Transverse colon (tissue), 4 donors: ENCODE data around the gene PTPN11. TPM values are rescaled to one million over a fixed set of nuclear protein-coding genes. Genes with fewer than 3 reads are reported as not detected.
"Not testable (repeated sequence)": the region's sequence is repeated elsewhere in the genome, so short reads cannot be mapped to it uniquely, and the experiment has no call there.

Experiments
- DNase-seq: peaks from one replicate; pipeline ENCODE4 v3.0.0-alpha.2; 2019
- H3K27ac ChIP-seq, 4 donors: fragments of 200-600 bp; sonication (generic); 2 replicates each; pipeline ENCODE4 v1.5.1; 2016 to 2018; ENCODE audit warnings: inconsistent platforms in 4 of 4
- H3K27me3 ChIP-seq: fragments of 200-600 bp; sonication (generic); 2 replicates; pipeline ENCODE4 v1.5.1; 2017; ENCODE audit warnings: inconsistent platforms
- H3K36me3 ChIP-seq, 4 donors: fragments of 200-600 bp; sonication (generic); 2 replicates each; pipeline ENCODE4 v1.5.1; 2017 to 2019; ENCODE audit warnings: inconsistent platforms in 4 of 4
- H3K4me1 ChIP-seq, 4 donors: fragments of 200-600 bp; sonication (generic); 2 replicates each; pipeline ENCODE4 v1.5.1; 2017 to 2020; ENCODE audit warnings: inconsistent platforms in 4 of 4
- H3K4me3 ChIP-seq, 4 donors: fragments of 200-600 bp; sonication (generic); 1 replicate in 1 of 4; 2 replicates in 3 of 4; pipeline versions ENCODE4 v1.5.1 to v1.6.1; 2017 to 2019; ENCODE audit warnings: inconsistent platforms in 4 of 4
- H3K9me3 ChIP-seq, 2 donors: fragments of 200-600 bp; sonication (generic); 2 replicates each; pipeline ENCODE4 v1.5.1; 2017 to 2019; ENCODE audit warnings: inconsistent platforms in 2 of 2
- CTCF ChIP-seq, 5 experiments: fragments of 200-600 bp in 3 of 5; fragments of 450-650 bp in 2 of 5; sonication (generic) in 3 of 5; IDR thresholded peaks; 1 replicate in 2 of 5; 2 replicates in 3 of 5; pipeline ENCODE4 v1.5.1; 2016 to 2017; ENCODE audit warnings: antibody characterized with exemption in 5 of 5, inconsistent platforms in 3 of 5, mild to moderate bottlenecking in 2 of 5, moderate library complexity in 1 of 5
- EP300 ChIP-seq: sonication (generic); formaldehyde crosslinking; IDR thresholded peaks from one replicate; pipeline ENCODE4 v1.6.1; 2017; ENCODE audit warnings: antibody characterized with exemption, low read depth
- POLR2A ChIP-seq: fragments of 450-650 bp; IDR thresholded peaks from one replicate; pipeline ENCODE4 v1.6.1; 2016; ENCODE audit warnings: antibody characterized with exemption, mild to moderate bottlenecking, moderate library complexity
- POLR2AphosphoS5 ChIP-seq, 3 donors: sonication (generic); formaldehyde crosslinking; IDR thresholded peaks; one replicate each; pipeline ENCODE4 v1.6.1; 2016; ENCODE audit warnings: antibody characterized with exemption in 3 of 3
- WGBS, 2 donors: methylation state at CpG; one replicate each; pipeline ENCODE4 v1.1.5; 2018; ENCODE audit warnings: low coverage in 1 of 2; 5-methylcytosine and 5-hydroxymethylcytosine counted together
- in situ Hi-C, 4 donors: fragments of 200-750 bp; cut with MboI; loops; one replicate each; pipeline versions ENCODE4 v1.15.0 to v1.15.1; 2017; ENCODE audit warnings: low sequenced_read_pairs in 3 of 4, low pct_ligation_motif_present in 1 of 4, low pct_unique_long_range_greater_than_20kb in 1 of 4
- intact Hi-C: fragments of 100-400 bp; cut with DNase I; formaldehyde crosslinking; loops from one replicate; pipeline ENCODE4 v1.15.1; 2023; ENCODE audit warnings: low total_unique reads
- total RNA-seq, 4 donors: library from RNA; depleted of rRNA; stranded (reverse); fragments of >200 nt; gene quantifications; one replicate each; pipeline ENCODE4 v1.1.0, GENCODE V29; 2016

PTPN11 gene
- total RNA-seq, 4 donors from 2014 or later = 46.4 to 56.7 (median 50.3) TPM

- TF ChIP-seq CTCF (IDR thresholded peaks at IDR 0.05) (no peak), EP300 (no peak), POLR2AphosphoS5 (IDR thresholded peaks at IDR 0.05) (peak; percentile 83 to 91 (median 86)), POLR2A (peak; percentile 89)
- in situ Hi-C loops = loop anchor here in 2 of 4 donors (10.0 to 25.0 kb wide), 2 partner anchors 117 to 445 kb away; no protein-coding TSS in a partner anchor
- no peaks in the 10 kb centered on the region for H3K27me3 ChIP-seq
- WGBS, 2 donors = 1% methylated on average over 74 of the region's 106 CpGs; no CpG with 5 or more reads in 1 of the 2 donors
- H3K9me3 ChIP-seq = no peaks in the 10 kb centered on the region
- H3K4me1 ChIP-seq = peaks cover 10 to 27% (median 22%) of the 10 kb centered on the region in 4 donors
- DNase-seq = peak; percentile 96
- H3K4me3 ChIP-seq = peak within 1 kb of the TSS; percentile 86 to 100 (median 95)
- H3K27ac ChIP-seq = peak within 1 kb of the TSS; percentile 90 to 97 (median 94)
- H3K36me3 ChIP-seq = no peaks in the 10 kb centered on the region
- intact Hi-C loops = no loop called here
These were observed 36.6 kb upstream of the PTPN11 start, which contains the start of gene HECTD4 for GRCh38 chr12:112381883-112382796. Gene HECTD4 (minus strand): TSS chr12:112382431. CDS start chr12:112382128, 303 bp downstream.

- H3K36me3 ChIP-seq = no peaks in the 10 kb centered on the region
- peak overlapping the region in 3 of 4 donors; percentile 90 to 100 (median 100) for H3K4me3 ChIP-seq
- in situ Hi-C loops = loop anchor here in 2 of 4 donors (10.0 to 25.0 kb wide), 2 partner anchors 118 to 446 kb away; no protein-coding TSS in a partner anchor
- H3K4me1 ChIP-seq = peaks cover 10 to 32% (median 22%) of the 10 kb centered on the region in 4 donors
- H3K9me3 ChIP-seq = no peaks in the 10 kb centered on the region
- intact Hi-C loops = no loop called here
- no peak for DNase-seq
- H3K27ac ChIP-seq = peak overlapping the region; percentile 90 to 97 (median 94)
- 78 to 87% methylated on average over 5 to 11 of the region's 11 CpGs for WGBS, 2 donors
- TF ChIP-seq CTCF (IDR thresholded peaks at IDR 0.05) (no peak), POLR2A (no peak), EP300 (no peak), POLR2AphosphoS5 (IDR thresholded peaks at IDR 0.05) (no peak)
- H3K27me3 ChIP-seq = no peaks in the 10 kb centered on the region
These were observed 35.9 kb upstream of the PTPN11 start for GRCh38 chr12:112382866-112383265.

- TF ChIP-seq POLR2AphosphoS5 (IDR thresholded peaks at IDR 0.05) = no peak
- TF ChIP-seq EP300 = no peak
- no peak for TF ChIP-seq POLR2A
- TF ChIP-seq CTCF (IDR thresholded peaks at IDR 0.05) = no peak
- Histone ChIP-seq H3K4me1 (peaks cover 0 to 10% (median 0%) of the 10 kb centered on the region in 4 donors), H3K4me3 (no peak overlapping the region), H3K9me3 (no peaks in the 10 kb centered on the region), H3K36me3 (no peaks in the 10 kb centered on the region), H3K27ac (no peak overlapping the region), H3K27me3 (no peaks in the 10 kb centered on the region)
- no peak for DNase-seq
- intact Hi-C loops = no loop called here
- in situ Hi-C loops = loop anchor here in 2 of 4 donors (5.0 to 25.0 kb wide), 3 partner anchors 122 to 449 kb away; no protein-coding TSS in a partner anchor
- 76 to 83% methylated on average over 3 of the region's 3 CpGs for WGBS, 2 donors
These were observed 32.0 kb upstream of the PTPN11 start for GRCh38 chr12:112386726-112387125.

GRCh38 chr12:112389228-112389627 lies 29.5 kb upstream of the PTPN11 start:
- Histone ChIP-seq H3K9me3 (no peaks in the 10 kb centered on the region), H3K27ac (no peak overlapping the region), H3K4me1 (peaks cover 0 to 5% (median 0%) of the 10 kb centered on the region in 4 donors), H3K4me3 (no peak overlapping the region), H3K36me3 (no peaks in the 10 kb centered on the region), H3K27me3 (no peaks in the 10 kb centered on the region)
- intact Hi-C loops (no loop called here), in situ Hi-C loops (loop anchor here in 2 of 4 donors (5.0 to 25.0 kb wide), 3 partner anchors 124 to 452 kb away; no protein-coding TSS in a partner anchor)
- no peak for DNase-seq
- no peak for TF ChIP-seq POLR2A
- WGBS, 2 donors = 74 to 91% methylated on average over 2 to 4 of the region's 4 CpGs

- H3K36me3 ChIP-seq, H3K9me3 ChIP-seq, H3K27ac ChIP-seq, H3K4me1 ChIP-seq, intact Hi-C loops, H3K27me3 ChIP-seq, H3K4me3 ChIP-seq, DNase-seq: not testable (repeated sequence)
- in situ Hi-C loops = loop anchor here in 2 of 4 donors (5.0 to 25.0 kb wide), 3 partner anchors 125 to 453 kb away; no protein-coding TSS in a partner anchor
- WGBS, 2 donors = 85 to 90% methylated on average over 3 to 4 of the region's 4 CpGs
These were observed 28.7 kb upstream of the PTPN11 start for GRCh38 chr12:112389922-112390654.
